Neural cell (in vitro differentiated cells): ENCODE measurements around the gene TRIM62. TPM values are rescaled to one million over a fixed set of nuclear protein-coding genes. Genes with fewer than 3 reads are reported as not detected.

Source experiments
- H2AFZ ChIP-seq: fragments of 200-600, 300-800 bp; sonication (generic), shearing (Covaris generic); 2 replicates; pipeline ENCODE4 v1.6.0; 2014; ENCODE audit warnings: low read depth, mild to moderate bottlenecking, antibody characterized with exemption, low read length, moderate library complexity
- H3F3A ChIP-seq: fragments of 200-600 bp; shearing (Covaris generic); 2 replicates; pipeline ENCODE4 v1.6.1; 2016; ENCODE audit warnings: mild to moderate bottlenecking, moderate library complexity, mixed read lengths, antibody characterized with exemption, low read length; ENCODE audit not compliant: insufficient read depth, poor library complexity, severe bottlenecking
- H3K27ac ChIP-seq: fragments of 200-600, 300-800 bp; sonication (generic), shearing (Covaris generic); 2 replicates; pipeline ENCODE4 v1.5.1; 2014; ENCODE audit warnings: mild to moderate bottlenecking, low read length, moderate library complexity
- H3K27me3 ChIP-seq: fragments of 300-800, 200-600 bp; sonication (generic), shearing (Covaris generic); 2 replicates; pipeline ENCODE4 v1.6.0; 2014; ENCODE audit warnings: mild to moderate bottlenecking, low read depth, low read length, moderate library complexity; ENCODE audit not compliant: insufficient read depth
- H3K36me3 ChIP-seq: fragments of 300-800, 200-600 bp; sonication (generic), shearing (Covaris generic); 2 replicates; pipeline ENCODE4 v1.5.1; 2014; ENCODE audit warnings: mild to moderate bottlenecking, antibody characterized with exemption, low read length, moderate library complexity; ENCODE audit not compliant: insufficient read depth
- H3K4me2 ChIP-seq: fragments of 300-800, 200-600 bp; sonication (generic), shearing (Covaris generic); 2 replicates; pipeline ENCODE4 v1.6.0; 2014; ENCODE audit warnings: mild to moderate bottlenecking, low read length
- H3K4me3 ChIP-seq: fragments of 300-800, 200-600 bp; sonication (generic), shearing (Covaris generic); 2 replicates; pipeline ENCODE4 v1.5.1; 2014; ENCODE audit warnings: mild to moderate bottlenecking, low read length, moderate library complexity
- H3K79me2 ChIP-seq: fragments of 200-600 bp; shearing (Covaris generic); replicated peaks from 2 replicates; pipeline ENCODE4 v1.6.0; 2014; ENCODE audit warnings: mild to moderate bottlenecking, low read length, moderate library complexity; ENCODE audit not compliant: insufficient read depth
- H3K9ac ChIP-seq: fragments of 300-800, 200-600 bp; sonication (generic), shearing (Covaris generic); 2 replicates; pipeline ENCODE4 v1.6.1; 2016; ENCODE audit warnings: mild to moderate bottlenecking, low read length, mixed read lengths
- H3K9me2 ChIP-seq: fragments of 200-600 bp; shearing (Covaris generic); 2 replicates; pipeline ENCODE4 v1.6.1; 2016; ENCODE audit warnings: mild to moderate bottlenecking, low read length, mixed read lengths; ENCODE audit not compliant: insufficient read depth
- H3K9me3 ChIP-seq: fragments of 200-600, 300-800 bp; sonication (generic), shearing (Covaris generic); 2 replicates; pipeline ENCODE4 v1.6.1; 2016; ENCODE audit warnings: mild to moderate bottlenecking, mixed run types, low read length, moderate library complexity, mixed read lengths
- H4K20me1 ChIP-seq: fragments of 200-600 bp; shearing (Covaris generic); 2 replicates; pipeline ENCODE4 v1.6.1; 2016; ENCODE audit warnings: mild to moderate bottlenecking, mixed run types; ENCODE audit not compliant: insufficient read depth
- EP300 ChIP-seq: fragments of 450-650 bp; conservative IDR thresholded peaks from 2 replicates; pipeline ENCODE4 v1.6.1; 2014; ENCODE audit warnings: antibody characterized with exemption, mild to moderate bottlenecking, moderate library complexity; ENCODE audit not compliant: poor library complexity, severe bottlenecking
- EZH2 ChIP-seq: fragments of 200-600, 300-800 bp; shearing (Covaris generic), sonication (generic); IDR thresholded peaks from 2 replicates; pipeline ENCODE4 v1.6.1; 2014; ENCODE audit warnings: antibody characterized with exemption, low read length, borderline replicate concordance, mild to moderate bottlenecking; ENCODE audit not compliant: insufficient read depth, poor library complexity, severe bottlenecking
- MXI1 ChIP-seq: fragments of 450-650 bp; conservative IDR thresholded peaks from 2 replicates; pipeline ENCODE4 v1.6.1; 2014; ENCODE audit warnings: antibody characterized with exemption, mild to moderate bottlenecking; ENCODE audit not compliant: poor library complexity, severe bottlenecking
- POLR2AphosphoS5 ChIP-seq: IDR thresholded peaks from 2 replicates; pipeline ENCODE4 v1.6.1; 2012
- RAD21 ChIP-seq: fragments of 450-650 bp; conservative IDR thresholded peaks from 2 replicates; pipeline ENCODE4 v1.6.1; 2014; ENCODE audit warnings: antibody characterized with exemption, mild to moderate bottlenecking, moderate library complexity
- SMC3 ChIP-seq: fragments of 450-650 bp; conservative IDR thresholded peaks from 2 replicates; pipeline ENCODE4 v1.6.1; 2014; ENCODE audit warnings: antibody characterized with exemption, mild to moderate bottlenecking, moderate library complexity; ENCODE audit not compliant: poor library complexity
- TAF1 ChIP-seq: IDR thresholded peaks from 2 replicates; pipeline ENCODE4 v1.6.1; 2012; ENCODE audit warnings: low read depth
- polyA plus RNA-seq: library from polyadenylated mRNA; depleted of rRNA; stranded (reverse); fragments of >200 nt; gene quantifications from 2 replicates; pipeline ENCODE4 v1.2.3, GENCODE V29; 2014
- TF ChIP-seq, protein P1 (sequence below): fragments of 450-650 bp; IDR thresholded peaks from 2 replicates; pipeline ENCODE4 v1.5.1; 2014; ENCODE audit warnings: antibody characterized with exemption, mild to moderate bottlenecking, moderate library complexity; ENCODE audit not compliant: poor library complexity, severe bottlenecking
- TF ChIP-seq, protein P2 (sequence below): IDR thresholded peaks from 2 replicates; pipeline ENCODE4 v1.6.1; 2012; ENCODE audit warnings: borderline replicate concordance

Gene TRIM62
- polyA plus RNA-seq, 1 donor from 2014 or later: 4.3 TPM

DNA sequence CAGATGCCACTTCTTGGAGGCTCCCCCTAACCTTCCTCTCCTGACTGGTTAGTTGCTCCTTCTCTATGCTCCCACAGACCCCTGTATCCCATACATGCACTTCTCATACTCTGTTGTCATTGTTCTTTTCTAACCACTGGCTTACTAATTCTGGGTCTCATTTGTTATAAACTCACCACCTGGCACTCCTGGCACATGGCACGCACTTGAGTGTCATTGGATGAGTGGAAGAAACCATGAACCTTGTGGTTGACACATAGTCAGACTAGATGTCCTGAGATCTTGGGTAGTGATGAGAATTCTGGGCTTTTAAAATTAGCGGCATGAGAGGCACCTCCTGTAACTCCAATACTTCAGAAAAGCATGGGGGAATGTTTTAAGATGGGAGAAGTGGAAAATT lies 49.3 kb downstream of the TRIM62 start:
- H2AFZ ChIP-seq: no peak overlapping the region
- H3K27ac ChIP-seq: no peak overlapping the region
- H3K9me3 ChIP-seq: no peaks in the 10 kb centered on the region
- no peaks in the 10 kb centered on the region for H3K36me3 ChIP-seq
- no peaks in the 10 kb centered on the region for H3F3A ChIP-seq
- no peak overlapping the region for H3K4me2 ChIP-seq
- no peaks in the 10 kb centered on the region for H3K27me3 ChIP-seq
- H3K9ac ChIP-seq: no peak overlapping the region
- no peak overlapping the region for H3K4me3 ChIP-seq
- no peaks in the 10 kb centered on the region for H4K20me1 ChIP-seq
- no peaks in the 10 kb centered on the region for H3K9me2 ChIP-seq
- no peaks in the 10 kb centered on the region for H3K79me2 ChIP-seq
- TF ChIP-seq TAF1: no peak
- TF ChIP-seq SMC3: no peak
- no peak for TF ChIP-seq RAD21
- no peak for TF ChIP-seq MXI1
- no peak for TF ChIP-seq POLR2AphosphoS5
- TF ChIP-seq, protein P1, sequence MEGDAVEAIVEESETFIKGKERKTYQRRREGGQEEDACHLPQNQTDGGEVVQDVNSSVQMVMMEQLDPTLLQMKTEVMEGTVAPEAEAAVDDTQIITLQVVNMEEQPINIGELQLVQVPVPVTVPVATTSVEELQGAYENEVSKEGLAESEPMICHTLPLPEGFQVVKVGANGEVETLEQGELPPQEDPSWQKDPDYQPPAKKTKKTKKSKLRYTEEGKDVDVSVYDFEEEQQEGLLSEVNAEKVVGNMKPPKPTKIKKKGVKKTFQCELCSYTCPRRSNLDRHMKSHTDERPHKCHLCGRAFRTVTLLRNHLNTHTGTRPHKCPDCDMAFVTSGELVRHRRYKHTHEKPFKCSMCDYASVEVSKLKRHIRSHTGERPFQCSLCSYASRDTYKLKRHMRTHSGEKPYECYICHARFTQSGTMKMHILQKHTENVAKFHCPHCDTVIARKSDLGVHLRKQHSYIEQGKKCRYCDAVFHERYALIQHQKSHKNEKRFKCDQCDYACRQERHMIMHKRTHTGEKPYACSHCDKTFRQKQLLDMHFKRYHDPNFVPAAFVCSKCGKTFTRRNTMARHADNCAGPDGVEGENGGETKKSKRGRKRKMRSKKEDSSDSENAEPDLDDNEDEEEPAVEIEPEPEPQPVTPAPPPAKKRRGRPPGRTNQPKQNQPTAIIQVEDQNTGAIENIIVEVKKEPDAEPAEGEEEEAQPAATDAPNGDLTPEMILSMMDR: no peak
- TF ChIP-seq EZH2: no peak
- TF ChIP-seq, protein P2, sequence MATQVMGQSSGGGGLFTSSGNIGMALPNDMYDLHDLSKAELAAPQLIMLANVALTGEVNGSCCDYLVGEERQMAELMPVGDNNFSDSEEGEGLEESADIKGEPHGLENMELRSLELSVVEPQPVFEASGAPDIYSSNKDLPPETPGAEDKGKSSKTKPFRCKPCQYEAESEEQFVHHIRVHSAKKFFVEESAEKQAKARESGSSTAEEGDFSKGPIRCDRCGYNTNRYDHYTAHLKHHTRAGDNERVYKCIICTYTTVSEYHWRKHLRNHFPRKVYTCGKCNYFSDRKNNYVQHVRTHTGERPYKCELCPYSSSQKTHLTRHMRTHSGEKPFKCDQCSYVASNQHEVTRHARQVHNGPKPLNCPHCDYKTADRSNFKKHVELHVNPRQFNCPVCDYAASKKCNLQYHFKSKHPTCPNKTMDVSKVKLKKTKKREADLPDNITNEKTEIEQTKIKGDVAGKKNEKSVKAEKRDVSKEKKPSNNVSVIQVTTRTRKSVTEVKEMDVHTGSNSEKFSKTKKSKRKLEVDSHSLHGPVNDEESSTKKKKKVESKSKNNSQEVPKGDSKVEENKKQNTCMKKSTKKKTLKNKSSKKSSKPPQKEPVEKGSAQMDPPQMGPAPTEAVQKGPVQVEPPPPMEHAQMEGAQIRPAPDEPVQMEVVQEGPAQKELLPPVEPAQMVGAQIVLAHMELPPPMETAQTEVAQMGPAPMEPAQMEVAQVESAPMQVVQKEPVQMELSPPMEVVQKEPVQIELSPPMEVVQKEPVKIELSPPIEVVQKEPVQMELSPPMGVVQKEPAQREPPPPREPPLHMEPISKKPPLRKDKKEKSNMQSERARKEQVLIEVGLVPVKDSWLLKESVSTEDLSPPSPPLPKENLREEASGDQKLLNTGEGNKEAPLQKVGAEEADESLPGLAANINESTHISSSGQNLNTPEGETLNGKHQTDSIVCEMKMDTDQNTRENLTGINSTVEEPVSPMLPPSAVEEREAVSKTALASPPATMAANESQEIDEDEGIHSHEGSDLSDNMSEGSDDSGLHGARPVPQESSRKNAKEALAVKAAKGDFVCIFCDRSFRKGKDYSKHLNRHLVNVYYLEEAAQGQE: no peak
- TF ChIP-seq EP300: no peak

DNA sequence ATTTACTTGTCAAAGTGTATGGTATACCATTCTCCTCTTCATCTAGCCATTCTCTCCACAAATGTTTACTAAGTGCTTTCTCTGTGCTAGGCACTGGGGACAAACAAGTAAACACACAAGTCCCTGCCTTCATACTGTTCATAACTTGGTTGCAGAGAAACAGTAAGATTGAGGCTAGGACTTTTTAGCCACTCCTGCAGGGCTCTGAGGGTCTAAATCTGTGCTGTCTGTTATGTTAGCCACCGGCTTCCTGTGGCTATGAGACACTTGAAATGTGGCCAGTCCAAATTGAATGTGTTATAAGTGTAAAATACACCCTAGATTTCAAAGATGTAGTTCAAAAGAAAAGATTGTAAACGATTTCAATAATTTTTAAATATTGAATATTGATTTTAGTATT lies 50.7 kb downstream of the TRIM62 start:
- Histone ChIP-seq H3K9me3 (no peaks in the 10 kb centered on the region), H3F3A (no peaks in the 10 kb centered on the region), H3K36me3 (no peaks in the 10 kb centered on the region), H3K9me2 (no peaks in the 10 kb centered on the region), H3K27me3 (no peaks in the 10 kb centered on the region), H4K20me1 (no peaks in the 10 kb centered on the region), H3K79me2 (peaks cover 4% of the 10 kb centered on the region), H3K4me3 (no peak overlapping the region), H3K9ac (no peak overlapping the region), H3K4me2 (no peak overlapping the region), H2AFZ (no peak overlapping the region), H3K27ac (no peak overlapping the region)
- TF ChIP-seq POLR2AphosphoS5 (no peak), EP300 (no peak), RAD21 (no peak), MXI1 (no peak), TAF1 (no peak), EZH2 (no peak), SMC3 (no peak)
- TF ChIP-seq, protein P1: no peak
- TF ChIP-seq, protein P2: no peak
